Urothelium cell line (cell line): ENCODE measurements around the gene TBL3.
"Not testable (repeated sequence)": the region's sequence is repeated elsewhere in the genome, so short reads cannot be mapped to it uniquely, and the experiment has no call there.

Source experiments
- DNase-seq: peaks from one replicate; pipeline ENCODE4 v3.0.0; 2011; ENCODE audit warnings: low spot score, mixed read lengths
- FAIRE-seq: peaks from 2 replicates; lab custom pipeline; 2011; peaks lifted over from hg19 to GRCh38; lab: Jason Lieb, UNC

TBL3 gene

DNA sequence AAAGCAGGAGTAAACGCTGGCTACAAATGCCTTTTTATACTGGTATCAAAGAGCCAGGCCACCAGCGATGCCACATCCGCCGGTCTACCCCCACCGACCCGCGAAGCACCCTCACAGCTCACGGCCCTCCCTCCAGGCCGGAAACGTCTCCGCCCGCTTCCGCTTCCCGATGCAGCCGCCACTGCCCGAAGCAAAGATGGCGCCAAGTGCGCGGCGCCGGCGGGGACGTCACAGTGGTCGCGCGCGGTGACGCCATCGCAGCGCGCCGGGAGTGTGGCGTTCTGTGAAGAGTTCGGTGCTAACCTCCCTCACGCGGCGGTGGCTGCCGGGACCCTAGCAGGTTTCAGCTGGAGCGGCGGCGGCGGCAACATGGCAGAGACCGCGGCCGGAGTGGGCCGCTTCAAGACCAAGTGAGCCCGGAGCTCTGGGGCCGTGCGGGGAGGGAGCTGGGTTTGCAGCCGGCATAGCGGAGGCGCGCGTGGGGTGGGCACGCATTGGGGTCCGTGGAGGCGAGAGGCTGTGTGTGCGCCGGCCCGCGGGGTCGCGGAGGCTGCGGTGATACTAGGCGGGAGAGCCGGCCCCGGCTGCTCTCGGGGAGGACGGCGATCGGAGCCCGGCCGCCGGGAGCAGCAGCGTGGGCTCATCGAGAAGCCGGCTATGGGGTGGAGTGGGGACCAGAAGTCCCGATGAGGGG lies at the start of gene TBL3:
Gene TBL3, plus strand, starts transcription at position 258 of the 694 bp plus-strand sequence. Its CDS starts 112 bp downstream, at position 370.
- FAIRE-seq: peak; percentile 100

DNA sequence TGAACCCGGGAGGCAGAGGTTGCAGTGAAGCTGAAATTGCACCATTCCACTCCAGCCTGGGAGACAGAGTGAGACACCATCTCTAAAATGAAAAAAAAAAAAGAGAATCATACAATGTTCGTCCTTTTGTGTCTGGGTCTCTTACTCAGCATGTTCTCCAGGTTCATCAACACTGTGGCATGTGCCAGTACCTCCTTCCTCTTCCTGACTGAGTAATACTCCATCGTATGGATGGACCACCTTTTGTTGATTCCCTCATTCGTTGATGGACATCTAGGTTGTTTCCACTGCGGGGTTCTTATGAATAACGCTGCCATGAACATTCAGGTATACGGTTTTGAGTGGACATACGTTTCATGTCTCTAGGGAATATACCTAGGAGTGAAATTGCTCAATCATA lies 49.5 kb upstream of the TBL3 start:
- FAIRE-seq: no peak
- DNase-seq: no peak

More for the DNA sequence above, at the start of gene TBL3:
- peak; percentile 96 for DNase-seq

DNA sequence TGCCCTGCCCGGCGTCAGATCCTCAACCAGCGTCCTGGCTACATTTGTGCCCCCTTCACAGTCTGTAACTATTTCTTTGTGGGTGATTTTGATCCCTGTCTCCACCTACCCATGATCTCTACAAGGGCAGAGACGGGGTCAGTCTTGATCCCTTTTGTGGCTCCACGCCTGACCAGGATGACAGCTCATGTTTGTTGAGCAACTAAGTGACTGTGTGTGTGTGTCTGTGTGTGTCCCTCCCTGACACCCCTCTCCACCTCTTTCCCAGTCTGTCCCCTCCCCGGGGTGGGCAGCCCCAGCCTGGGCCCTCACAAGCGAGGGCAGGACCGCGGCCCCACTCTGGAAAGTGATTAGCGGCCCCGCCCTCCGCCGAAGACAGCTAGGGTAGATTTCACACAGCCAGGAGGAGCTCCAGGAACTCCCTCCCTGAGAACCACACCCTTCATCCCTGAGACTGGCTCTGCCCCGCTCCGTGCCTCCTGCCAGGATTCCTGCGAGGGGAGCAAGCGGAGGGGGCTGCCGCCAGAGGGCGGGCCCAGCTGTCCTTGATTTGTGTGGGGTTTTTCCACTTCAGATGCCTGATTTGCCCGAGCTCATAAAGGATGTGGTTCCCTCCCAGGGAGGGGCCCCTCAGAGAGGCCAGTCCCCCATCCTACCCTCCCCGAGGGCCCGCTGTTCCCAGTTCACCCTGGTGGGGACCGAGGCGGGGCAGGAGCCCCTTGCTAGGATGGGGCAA lies 48.4 kb upstream of the TBL3 start:
- FAIRE-seq (no peak), DNase-seq (peak; percentile 79)

DNA sequence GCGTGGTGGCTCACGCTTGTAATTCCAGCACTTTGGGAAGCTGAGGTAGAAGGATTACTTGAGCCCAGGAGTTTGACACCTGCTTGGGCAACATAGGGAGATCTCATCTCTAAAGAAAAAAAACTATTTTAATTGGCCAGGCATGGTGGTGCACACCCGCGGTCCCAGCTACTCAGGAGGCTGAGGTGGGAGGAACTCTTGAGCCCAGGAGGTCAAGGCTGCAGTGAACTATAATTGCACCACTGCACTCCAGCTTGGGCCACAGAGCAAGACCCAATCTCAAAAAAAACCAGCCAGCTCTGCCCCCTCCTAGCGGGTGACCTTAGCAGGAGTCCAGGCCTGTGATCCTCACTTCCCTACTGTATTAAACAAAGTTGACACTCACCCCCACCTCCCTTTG lies 47.8 kb upstream of the TBL3 start:
- FAIRE-seq (no peak), DNase-seq (no peak)

DNA sequence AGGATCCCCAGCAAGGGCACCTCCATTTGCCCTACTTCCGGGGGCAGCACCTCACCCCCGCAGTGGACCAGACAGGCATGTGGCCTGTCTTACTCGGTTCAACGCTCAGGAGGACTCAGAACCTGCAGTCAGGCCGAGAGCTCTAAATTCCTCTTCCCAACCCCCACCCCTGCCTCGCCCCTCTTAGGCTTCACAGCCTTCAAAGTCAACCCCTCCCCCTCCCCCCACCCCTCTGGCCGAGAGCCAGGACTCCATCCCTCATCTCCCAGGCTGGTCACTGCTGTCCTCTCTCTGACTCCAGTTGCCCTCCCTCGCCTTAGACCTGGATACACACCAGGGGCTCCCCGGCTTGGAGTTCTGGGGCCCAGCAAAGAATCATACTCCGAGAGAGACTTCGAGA lies 45.6 kb upstream of the TBL3 start:
- FAIRE-seq (no peak), DNase-seq (no peak)

DNA sequence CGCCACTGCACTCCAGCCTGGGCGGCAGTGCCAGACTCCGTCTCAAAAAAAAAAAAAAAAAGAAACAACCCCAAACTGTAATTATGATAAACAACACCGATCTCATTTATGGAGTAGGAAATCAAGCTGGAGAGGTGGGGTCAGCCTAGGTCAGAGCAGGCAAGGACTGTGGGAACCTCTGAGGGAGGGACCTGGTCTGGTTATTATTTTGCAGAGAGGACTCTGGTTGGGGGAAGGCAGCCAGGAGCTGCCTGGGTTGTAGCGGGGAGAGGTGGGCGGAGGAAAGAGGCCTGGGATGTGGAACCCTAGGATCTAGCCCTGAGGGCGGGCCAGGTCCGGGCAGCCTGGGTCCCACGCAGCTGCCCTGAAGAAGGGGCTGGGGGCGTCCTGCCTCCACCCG lies 42.7 kb upstream of the TBL3 start:
- DNase-seq (peak; percentile 72), FAIRE-seq (no peak)

DNA sequence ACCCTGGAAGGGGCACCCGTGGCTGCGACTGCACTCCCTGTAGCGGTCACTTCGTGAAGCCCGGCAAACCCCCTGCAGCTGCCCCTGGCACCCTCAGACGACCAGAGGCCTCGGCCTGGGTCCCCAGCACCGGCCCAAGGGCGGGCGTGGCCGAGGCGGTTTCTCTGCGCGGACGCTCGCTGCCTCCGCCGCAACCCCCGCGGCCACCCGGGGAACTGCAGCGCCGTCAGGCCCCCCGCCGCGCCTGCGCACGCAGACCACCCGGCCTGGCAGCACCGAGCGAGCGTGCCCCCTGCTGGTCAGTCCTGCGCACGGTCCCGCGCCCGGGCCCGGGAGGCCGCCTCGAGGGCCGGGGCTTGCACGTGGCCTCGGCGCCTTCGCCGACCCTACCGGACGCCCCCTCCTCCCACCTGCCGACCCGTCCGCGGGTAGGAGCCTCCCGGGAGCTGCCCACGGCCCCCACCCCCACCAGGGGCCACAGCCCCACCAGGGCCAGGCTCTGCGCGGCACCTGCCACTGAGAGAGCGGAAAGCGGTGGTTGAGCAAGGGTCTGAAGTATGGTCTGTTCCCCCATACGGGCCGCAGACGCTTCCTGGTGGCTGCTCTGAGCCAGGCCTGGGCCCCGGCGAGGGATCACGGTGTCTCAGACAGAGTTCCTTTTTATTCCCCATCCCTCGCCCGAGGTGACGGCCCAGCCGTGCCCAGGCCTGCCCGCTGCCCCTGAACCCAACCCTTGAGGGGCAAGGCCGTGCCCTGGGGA lies 42.1 kb upstream of the TBL3 start:
- peak; percentile 98 for FAIRE-seq
- peak; percentile 98 for DNase-seq

DNA sequence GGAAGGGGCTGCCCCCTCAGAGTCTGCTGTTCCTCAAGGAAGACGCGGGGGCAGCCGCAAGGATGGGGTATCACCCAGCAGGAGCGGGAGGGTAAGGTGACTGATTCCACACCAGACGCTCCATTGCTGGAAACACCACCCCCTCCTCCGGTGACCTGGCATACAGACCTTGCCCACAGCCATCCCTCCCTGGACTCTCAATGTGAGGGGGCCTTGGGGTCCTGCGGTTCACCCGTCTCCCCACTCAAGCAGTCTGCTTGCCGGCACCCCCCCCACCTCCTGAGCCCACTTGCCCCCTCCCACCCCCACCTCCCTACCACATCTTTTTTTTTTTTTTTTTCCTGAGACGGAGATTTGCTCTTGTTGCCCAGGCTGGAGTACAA lies 41.5 kb upstream of the TBL3 start:
- DNase-seq (no peak), FAIRE-seq (no peak)

DNA sequence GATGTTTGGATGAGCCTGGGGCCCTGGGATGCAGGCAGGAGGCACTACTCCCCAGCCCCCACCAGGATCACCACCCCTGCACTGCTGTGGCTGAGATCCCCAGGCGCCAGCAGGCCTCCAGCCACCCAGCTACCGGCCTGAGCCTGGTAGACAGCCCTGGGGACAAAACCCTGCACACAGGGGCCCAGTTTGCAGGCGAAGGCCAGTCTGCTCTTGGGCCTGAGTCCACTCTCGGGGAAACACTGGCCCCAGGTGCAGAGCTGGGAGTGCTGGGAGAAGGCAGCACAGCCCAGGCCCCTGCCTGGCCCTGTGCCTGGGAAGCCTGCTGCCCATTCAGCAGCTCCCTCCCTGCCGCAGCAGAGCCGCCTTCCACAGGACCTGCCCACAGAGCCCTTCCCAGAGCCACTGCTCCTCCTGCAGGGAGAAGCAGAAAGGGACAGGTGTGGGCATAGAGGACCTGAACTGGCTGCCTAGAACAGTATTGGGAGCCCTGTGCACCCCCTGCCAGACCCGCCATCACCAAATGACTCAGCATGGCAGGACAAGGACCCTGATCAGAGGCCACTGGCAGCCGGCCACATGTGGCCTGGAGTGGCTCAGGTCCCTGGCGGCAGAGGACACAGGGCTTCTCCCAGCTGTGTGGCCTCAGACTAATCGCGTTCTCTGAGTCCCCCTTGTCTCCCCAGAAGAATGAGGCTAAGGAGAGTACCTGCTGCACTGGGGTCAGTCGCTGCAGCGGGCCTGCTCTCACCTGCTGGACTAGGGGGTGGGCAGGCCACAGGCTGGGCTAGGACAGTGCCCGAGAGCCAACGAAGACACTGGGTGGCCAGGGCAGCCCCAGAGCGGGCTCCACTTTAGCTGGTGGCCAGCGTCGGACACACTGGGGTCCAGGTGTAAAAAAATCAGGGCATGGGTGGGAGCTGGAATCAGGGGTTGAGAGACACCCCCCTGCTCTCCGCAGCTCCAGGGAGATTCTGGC lies 39.5 kb upstream of the TBL3 start:
- FAIRE-seq (no peak), DNase-seq (peak; percentile 40)

DNA sequence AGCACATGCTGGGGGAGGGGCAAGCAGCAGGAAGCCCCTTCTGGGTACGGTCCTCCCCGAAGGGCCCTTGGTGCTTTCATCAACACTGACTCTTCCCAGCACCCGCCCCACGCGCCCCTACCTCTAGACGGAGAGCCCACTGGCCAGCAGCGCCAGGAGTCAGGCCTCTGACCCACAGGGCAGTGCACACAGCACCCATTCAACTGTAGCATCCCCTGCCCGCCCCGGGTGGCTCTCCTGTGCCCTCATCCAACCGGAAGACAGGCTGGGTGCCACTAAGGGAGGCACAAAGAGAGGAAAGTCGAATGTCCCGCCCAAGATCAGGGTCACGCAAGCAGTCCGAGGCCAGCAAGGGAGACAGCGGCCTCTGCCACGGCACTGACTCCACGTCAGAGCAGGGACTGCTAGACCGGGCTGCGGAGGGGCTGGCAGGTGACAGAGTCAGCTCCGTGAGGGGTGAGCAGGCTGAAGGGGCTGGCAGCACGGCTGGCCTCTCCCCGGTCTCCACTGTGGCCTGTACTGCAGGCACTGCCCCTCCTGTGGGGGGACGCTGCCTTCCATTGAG lies 38.7 kb upstream of the TBL3 start:
- FAIRE-seq (no peak), DNase-seq (no peak)

DNA sequence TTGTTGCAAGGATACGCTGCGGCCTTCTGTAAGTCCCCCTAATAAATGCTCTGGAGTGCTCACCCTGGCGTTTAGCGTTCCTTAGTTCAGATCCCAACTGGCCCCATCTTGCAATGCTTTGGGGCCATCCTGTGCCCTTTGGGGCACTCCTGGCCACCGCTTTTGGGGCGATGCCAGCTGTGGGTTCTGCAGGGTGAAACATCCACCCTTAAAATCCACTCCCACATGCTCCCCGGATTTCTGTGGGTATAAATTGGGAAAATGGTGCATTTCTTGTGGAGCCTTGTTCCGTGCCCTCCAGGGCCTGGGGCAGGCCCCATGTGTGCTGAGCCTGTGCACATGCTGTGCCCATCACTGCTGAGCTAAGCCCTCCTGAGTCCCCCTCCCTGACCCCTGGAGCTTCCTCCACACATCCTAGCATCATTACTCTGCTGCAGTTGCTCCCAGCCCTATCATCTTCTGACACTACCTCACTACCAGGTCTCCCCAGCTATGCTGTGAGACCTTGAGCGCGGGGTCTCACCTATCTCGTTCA lies 34.8 kb upstream of the TBL3 start:
- no peak for DNase-seq
- FAIRE-seq: no peak

DNA sequence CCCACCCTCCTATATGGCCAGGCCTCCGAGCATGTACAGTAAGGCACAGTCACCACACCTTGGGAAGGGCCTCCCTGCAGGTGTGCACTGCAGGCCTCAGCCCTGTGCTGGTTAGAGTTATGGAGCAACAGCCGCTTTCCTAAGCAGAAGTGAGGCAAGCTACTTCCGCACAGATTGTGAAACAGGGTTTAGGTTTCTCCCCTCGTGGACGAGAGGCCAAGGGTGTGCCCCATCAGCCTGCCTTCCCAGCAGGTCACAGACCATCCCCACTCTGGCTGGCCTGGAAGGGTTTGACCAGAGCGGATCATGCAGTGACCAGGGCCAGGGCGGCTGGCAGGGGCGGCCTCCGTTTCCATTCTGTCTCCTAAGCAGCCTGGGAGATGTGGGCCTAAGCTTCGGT lies 33.5 kb upstream of the TBL3 start:
- FAIRE-seq (no peak), DNase-seq (no peak)

DNA sequence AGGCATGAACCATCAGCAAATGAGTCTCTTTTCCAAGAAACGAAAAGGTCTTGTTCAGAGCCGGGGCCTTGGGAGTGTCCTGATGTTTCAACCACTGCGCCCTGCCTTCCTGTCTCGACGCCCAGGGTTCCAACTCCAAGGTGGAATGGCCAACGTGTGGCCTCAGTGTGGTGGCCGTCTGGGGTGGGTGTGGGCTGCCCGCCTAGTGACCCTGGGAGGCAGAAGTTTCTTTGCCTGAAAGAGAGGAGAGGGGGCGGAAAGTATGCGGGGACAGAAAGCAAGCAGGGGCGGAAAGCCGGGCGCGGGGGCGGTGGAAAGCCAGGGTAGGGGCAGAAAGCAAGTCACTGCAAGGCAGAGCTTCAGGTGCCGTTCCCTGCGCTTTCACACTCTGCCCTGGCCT lies 32.9 kb upstream of the TBL3 start:
- FAIRE-seq: no peak
- DNase-seq: no peak

DNA sequence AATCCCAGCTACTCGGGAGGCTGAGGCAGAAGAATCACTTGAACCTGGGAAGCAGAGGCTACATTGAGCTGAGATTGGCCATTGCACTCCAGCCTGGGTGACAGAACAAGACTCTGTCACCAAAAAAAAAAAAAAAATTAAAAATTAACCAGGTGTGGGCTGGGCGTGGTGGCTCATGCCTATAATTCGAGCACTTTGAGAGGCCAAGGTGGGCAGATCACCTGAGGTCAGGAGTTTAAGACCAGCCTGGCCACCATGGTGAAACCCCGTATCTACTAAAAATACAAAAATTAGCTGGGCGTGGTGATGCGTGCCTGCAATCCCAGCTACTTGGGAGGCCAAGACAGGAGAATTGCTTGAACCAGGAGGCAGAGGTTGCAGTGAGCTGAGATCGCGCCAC lies 32.0 kb upstream of the TBL3 start:
- FAIRE-seq, DNase-seq: not testable (repeated sequence)

DNA sequence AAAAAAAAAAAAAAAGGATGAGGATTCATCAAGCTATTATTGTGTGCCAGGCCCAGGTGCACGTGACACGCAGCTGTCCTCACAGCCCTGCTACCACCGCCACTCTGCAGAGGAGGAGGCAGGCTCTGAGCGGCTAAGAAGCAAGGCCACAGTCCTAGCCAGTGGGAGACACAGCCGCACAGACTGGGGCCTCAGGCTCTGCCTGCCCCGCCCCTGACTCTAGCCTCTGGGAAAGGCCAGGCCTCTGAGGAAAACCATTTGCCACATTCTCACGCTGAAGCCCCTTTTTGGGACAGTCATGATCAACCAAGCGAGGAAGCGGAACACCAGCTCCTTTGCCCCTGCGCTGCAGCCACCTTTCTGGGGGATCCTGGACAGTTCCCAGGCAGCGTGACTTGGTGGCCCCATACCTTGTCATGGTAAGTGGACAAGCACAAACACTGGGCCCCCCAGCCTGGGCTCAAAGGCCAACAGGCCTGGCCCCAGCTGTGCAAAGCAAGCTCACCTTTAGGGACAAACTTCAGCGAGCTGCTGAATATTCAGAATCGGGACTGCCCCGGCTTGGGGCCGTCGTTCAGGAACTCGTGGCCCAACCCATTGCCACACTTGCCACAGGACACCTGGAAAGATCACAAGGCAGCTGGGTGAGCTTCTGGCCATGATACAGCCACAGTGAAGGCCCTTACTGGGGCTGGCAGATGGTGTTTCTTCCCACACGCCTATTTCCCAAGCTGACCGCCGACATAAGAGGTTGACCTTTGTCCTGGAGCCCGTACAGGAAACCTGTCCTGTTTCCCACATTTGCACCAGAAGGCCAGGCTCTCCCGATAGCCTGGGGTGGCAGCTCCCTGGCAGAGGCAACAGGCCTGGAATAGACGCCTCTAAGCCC lies 31.3 kb upstream of the TBL3 start:
- FAIRE-seq: no peak
- DNase-seq: no peak

DNA sequence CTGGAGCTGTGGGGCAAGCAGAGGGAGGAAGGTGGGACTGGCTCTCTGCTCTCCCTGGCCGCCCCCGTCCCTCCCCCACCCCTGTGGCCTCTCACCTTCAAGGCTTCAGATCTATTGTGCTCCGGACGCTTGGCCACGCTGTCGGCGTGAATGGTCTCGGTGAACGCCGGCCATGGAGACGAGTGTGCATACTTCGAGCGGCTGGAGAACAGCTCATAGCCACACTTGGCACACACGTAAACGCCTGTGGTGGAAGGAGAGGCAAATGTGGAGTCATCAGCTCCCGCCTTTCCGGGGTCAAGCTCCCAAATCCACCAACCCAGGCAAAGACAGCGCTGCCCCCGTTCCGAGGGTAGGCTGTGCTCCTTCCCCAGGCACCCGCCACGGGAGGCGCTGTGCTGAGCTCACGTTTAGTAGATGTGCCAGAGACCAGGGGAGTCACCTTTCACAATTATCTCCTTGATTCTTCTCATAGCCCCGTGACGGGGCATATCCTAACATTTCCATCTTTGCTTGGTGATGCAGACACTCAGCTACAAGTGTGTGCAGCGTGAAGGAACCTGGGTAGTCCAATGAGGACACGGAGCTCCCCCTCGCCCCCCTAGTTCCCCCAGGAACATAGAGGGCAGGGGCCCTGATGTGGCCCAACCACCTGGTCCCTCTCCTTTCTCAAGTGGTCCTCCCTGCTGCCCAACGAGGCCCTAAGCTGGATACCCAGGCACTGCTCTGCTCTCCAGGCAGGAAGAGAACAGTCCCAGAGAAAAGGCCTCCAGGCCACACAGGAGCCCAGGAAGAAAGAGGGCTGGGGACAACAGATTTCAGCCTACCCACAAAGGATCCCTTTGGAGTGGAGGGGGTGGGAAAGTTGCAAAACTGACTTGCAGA lies 30.4 kb upstream of the TBL3 start:
- DNase-seq (no peak), FAIRE-seq (no peak)

DNA sequence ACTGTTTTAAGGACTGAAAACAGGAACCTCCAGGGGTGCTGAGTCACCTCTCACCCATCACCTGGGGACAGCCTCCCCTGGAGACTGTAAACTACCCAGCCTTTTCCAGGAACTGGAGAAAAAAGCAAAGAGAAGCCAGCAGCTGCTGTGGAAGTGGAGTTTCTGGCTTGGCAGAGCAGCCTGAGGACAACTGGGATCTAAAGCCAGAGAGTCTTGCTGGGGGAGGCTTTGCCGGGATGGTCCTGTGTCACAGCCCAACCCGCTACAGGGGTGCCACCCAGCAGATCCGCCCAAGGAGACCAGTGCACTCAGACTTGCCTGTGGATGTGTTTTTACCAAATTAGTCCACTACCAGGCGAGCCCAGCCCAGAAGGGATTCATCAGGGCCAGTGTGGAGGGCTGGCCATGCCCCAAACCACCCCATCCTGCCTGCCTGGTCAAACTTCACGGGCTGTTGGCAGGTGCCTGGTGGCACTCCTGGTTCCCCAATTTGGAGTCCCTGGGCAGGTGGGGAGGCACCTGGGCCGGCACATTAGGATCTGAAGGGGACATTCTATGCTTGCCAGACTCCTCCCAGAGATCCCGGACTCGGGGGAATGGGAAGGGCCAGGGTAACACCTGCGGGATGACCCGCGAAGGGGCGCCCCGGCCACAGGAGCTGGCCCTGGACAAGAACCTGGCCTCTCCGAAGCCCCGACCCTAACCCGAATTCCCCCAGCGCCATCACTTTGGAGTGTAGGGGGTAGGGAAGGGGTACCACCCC lies 29.6 kb upstream of the TBL3 start:
- DNase-seq: no peak
- FAIRE-seq: no peak
